Aorta (tissue), 5 donors: ENCODE data around the gene TXNL4B. TPM values are rescaled to one million over a fixed set of nuclear protein-coding genes. Genes with fewer than 3 reads are reported as not detected.

Experiments
- ATAC-seq: fragments of 200-7000 bp; cut with Tn5 transposase; one replicate; pipeline ENCODE4 v1.9.1; 2022; ENCODE audit warnings: moderate library complexity; ENCODE audit not compliant: low FRiP score
- DNase-seq, 2 donors: peaks; one replicate each; pipeline ENCODE4 v3.0.0-alpha.2; 2020
- H3K27ac ChIP-seq, 2 donors: one replicate each; pipeline ENCODE4 v1.5.1; 2013; ENCODE audit warnings: low read length in 2 of 2, mild to moderate bottlenecking in 2 of 2, moderate library complexity in 2 of 2, control low read depth in 1 of 2, inconsistent platforms in 1 of 2, low read depth in 1 of 2
- H3K27me3 ChIP-seq, 2 donors: one replicate each; pipeline ENCODE4 v1.6.1; 2013; ENCODE audit warnings: control low read depth in 1 of 2, low read length in 1 of 2, mild to moderate bottlenecking in 1 of 2, moderate library complexity in 1 of 2; ENCODE audit not compliant: insufficient read depth in 2 of 2, control insufficient read depth in 1 of 2
- H3K36me3 ChIP-seq, 2 donors: one replicate each; pipeline ENCODE4 v1.6.1; 2013; ENCODE audit warnings: control low read depth in 1 of 2, low read length in 1 of 2, mild to moderate bottlenecking in 1 of 2; ENCODE audit not compliant: insufficient read depth in 2 of 2, control insufficient read depth in 1 of 2
- H3K4me1 ChIP-seq, 2 donors: one replicate each; pipeline ENCODE4 v1.6.1; 2013; ENCODE audit warnings: low read length in 2 of 2, control low read depth in 1 of 2, mild to moderate bottlenecking in 1 of 2, moderate library complexity in 1 of 2; ENCODE audit not compliant: insufficient read depth in 2 of 2, control insufficient read depth in 1 of 2
- H3K4me3 ChIP-seq, 2 donors: one replicate each; pipeline ENCODE4 v1.5.1; 2013; ENCODE audit warnings: low read length in 2 of 2, control low read depth in 1 of 2, mild to moderate bottlenecking in 1 of 2
- H3K9me3 ChIP-seq: one replicate; pipeline ENCODE4 v1.6.1; 2013; ENCODE audit warnings: mild to moderate bottlenecking, low read length; ENCODE audit not compliant: control insufficient read depth
- WGBS, 2 donors: extraction: QIAGEN DNeasy Blood & Tissue Kit; methylation state at CpG; one replicate each; pipeline ENCODE4 v1.1.7; 2013; 5-methylcytosine and 5-hydroxymethylcytosine counted together
- intact Hi-C, 2 donors: fragments of 100-400 bp; cut with DNase I; formaldehyde crosslinking; loops; one replicate each; pipeline versions ENCODE4 v1.14.2 to v1.15.0; 2022
- polyA plus RNA-seq, 2 donors: library from polyadenylated mRNA; stranded (reverse); fragments of 200-250 nt; gene quantifications; one replicate each; pipeline ENCODE4 v1.2.3, GENCODE V29; 2013
- total RNA-seq, 2 donors: library from RNA; stranded (reverse); fragmentation: NEBNext Ultra II Directional; extraction: Animal tissue kit (Norgen Biotek cat#: 25700); gene quantifications; one replicate each; pipeline ENCODE4 v1.2.1, GENCODE V29; 2021
- donor health status: healthy with polysubstance abuse.
- donor health status: Bipolar disorder and iron deficiency.
- donor health status: DM: no; HTN: no; CAD: no.
- donor health status: DM: no; HTN: no; CAD: no.
- donor health status: DM: yes; HTN: yes; CAD: no.

Gene TXNL4B
- total and polyA plus RNA-seq, 4 donors = 7.3 to 11.8 (median 8.9) TPM

DNA sequence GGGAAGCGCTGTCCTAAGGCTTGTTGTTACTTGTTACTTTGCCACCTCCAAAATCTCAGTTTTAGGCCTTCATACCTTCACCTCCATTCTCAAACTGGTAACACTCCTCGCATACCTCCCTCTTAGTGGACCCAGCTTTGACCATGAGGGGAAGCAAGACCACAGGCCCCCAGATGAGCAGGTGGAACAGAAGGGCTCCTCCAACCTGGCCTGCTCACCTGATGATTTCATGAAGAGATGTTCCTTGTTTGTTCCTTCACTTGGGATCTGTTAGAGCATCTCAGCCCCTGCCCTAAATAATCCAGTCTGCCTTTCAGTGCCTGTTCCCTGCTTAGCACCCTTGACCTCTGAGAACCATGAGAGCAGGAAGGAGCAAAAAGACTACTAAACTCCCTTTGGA is 28.9 kb upstream of the TXNL4B start:
- Histone ChIP-seq H3K27me3 (no peaks in the 10 kb centered on the region), H3K4me1 (no peaks in the 10 kb centered on the region), H3K9me3 (no peaks in the 10 kb centered on the region), H3K27ac (no peak overlapping the region), H3K36me3 (no peaks in the 10 kb centered on the region), H3K4me3 (no peak overlapping the region)
- ATAC-seq (no peak), DNase-seq (no peak)
- whole genome bisulfite sequencing, 2 donors = 98% methylated on average over 2 of the region's 2 CpGs
- intact Hi-C loops = loop anchor here (5.0 to 10.0 kb wide), 2 partner anchors 342 to 345 kb away; no protein-coding TSS in a partner anchor

DNA sequence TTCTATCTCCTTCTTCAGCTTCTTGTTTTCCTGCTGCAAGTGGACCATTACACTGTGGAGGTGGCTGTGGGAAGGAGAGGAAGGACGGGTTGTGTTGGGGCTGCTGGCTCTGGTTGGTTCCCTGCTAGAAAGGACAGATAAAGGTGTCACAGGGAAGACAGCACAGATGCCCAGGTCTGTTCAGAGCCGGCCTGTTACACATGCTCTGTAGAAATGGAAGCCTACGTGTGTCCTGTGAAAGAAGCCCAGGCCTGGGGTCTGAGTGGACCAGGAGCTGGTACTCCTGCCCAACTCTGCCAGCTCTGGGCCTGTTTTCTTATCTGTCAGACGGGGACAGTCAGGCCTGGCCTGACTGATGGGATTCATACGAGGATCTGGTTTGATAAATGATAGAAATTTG is 26.6 kb upstream of the TXNL4B start:
- intact Hi-C loops = loop anchor here (5.0 to 10.0 kb wide), 2 partner anchors 345 to 347 kb away; no protein-coding TSS in a partner anchor
- no peak overlapping the region for H3K4me3 ChIP-seq
- ATAC-seq (no peak), DNase-seq (no peak)
- H3K9me3 ChIP-seq = no peaks in the 10 kb centered on the region
- no peak overlapping the region for H3K27ac ChIP-seq
- 83 to 86% methylated on average over 5 of the region's 5 CpGs for WGBS, 2 donors
- no peaks in the 10 kb centered on the region for H3K27me3 ChIP-seq
- no peaks in the 10 kb centered on the region for H3K36me3 ChIP-seq
- no peaks in the 10 kb centered on the region for H3K4me1 ChIP-seq

DNA sequence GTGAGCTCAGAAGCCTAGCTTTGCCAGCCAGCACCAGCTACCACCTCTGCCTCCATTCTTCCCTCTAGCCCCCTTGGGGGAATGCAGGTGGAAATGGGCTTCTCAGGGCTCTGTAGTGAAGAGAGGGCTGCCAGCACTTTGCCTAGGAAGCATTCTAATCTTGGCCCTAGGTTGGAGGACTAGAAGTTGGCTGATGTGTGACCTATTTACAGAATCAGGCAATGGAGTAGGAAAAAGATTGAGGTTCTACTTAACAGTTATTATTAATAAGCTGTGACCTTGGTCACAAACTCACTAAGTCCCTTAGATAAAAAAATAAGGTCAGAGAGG is 20.2 kb upstream of the TXNL4B start:
- ATAC-seq (no peak), DNase-seq (no peak)
- no peaks in the 10 kb centered on the region for H3K27me3 ChIP-seq
- H3K4me1 ChIP-seq = no peaks in the 10 kb centered on the region
- H3K36me3 ChIP-seq = peaks cover 7 to 19% of the 10 kb centered on the region in 2 donors
- intact Hi-C loops = no loop called here
- H3K4me3 ChIP-seq = no peak overlapping the region
- no peaks in the 10 kb centered on the region for H3K9me3 ChIP-seq
- H3K27ac ChIP-seq = no peak overlapping the region

DNA sequence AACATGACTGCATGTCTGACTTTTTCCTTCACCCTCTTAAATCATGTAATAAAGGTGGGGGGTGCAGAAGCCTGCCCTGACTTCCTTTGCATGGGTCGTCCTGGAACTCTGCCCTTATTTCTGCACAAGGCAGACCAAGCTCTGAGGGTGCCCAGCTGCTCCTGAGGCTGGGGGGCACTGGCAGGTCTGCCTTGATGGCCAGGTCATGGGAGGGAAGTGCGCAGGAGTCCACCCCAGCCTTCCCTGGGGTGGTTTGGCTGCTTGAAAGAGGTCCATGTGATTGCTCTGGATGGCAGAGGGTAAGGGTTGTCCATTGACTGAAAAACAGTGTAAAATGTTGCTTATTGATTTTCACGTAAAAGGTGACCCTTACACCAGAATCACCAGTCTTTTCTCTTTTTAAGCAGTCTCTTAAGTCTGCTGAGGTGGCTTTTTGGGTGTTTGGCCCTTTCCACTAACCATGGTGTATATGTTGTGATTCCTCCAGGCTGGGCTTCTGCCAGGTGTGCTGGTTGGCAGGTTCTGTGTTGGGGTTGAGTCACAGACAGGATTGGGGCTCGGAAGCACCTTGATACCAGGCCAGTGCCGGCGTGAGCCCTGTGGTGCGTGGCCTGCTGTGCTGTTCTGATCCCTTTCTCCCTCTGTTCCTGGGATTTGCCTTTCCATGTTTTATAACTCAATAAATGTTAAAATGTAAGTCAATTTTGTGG is 19.6 kb upstream of the TXNL4B start:
- Histone ChIP-seq H3K36me3 (peaks cover 7 to 22% of the 10 kb centered on the region in 2 donors), H3K4me3 (no peak overlapping the region), H3K4me1 (no peaks in the 10 kb centered on the region), H3K27ac (no peak overlapping the region), H3K27me3 (no peaks in the 10 kb centered on the region), H3K9me3 (no peaks in the 10 kb centered on the region)
- DNase-seq (no peak), ATAC-seq (no peak)
- intact Hi-C loops = no loop called here
- WGBS, 2 donors = 72 to 77% methylated on average over 7 of the region's 7 CpGs

DNA sequence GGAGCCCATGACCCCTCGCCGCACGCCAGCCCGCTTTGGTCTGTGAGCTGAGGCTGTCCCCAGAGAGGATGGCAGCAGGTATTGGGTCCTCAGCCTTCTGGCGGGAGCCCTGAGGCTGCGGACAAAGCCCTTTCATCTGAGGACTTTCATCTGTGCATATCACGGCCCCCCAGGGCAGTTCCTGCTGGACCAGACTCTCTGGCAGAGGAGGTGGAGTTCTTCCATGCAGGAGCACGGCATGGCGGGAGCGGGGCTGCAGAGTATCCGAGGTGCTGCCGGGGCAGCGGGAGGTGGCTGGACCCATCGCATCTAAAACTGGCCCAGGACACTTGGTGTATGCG is 19.0 kb upstream of the TXNL4B start:
- H3K27ac ChIP-seq = no peak overlapping the region
- no peaks in the 10 kb centered on the region for H3K4me1 ChIP-seq
- DNase-seq (no peak), ATAC-seq (no peak)
- 92 to 96% methylated on average over 15 of the region's 15 CpGs for WGBS, 2 donors
- no peaks in the 10 kb centered on the region for H3K9me3 ChIP-seq
- intact Hi-C loops = no loop called here
- H3K27me3 ChIP-seq = no peaks in the 10 kb centered on the region
- H3K4me3 ChIP-seq = no peak overlapping the region
- H3K36me3 ChIP-seq = peaks cover 7 to 22% of the 10 kb centered on the region in 2 donors

DNA sequence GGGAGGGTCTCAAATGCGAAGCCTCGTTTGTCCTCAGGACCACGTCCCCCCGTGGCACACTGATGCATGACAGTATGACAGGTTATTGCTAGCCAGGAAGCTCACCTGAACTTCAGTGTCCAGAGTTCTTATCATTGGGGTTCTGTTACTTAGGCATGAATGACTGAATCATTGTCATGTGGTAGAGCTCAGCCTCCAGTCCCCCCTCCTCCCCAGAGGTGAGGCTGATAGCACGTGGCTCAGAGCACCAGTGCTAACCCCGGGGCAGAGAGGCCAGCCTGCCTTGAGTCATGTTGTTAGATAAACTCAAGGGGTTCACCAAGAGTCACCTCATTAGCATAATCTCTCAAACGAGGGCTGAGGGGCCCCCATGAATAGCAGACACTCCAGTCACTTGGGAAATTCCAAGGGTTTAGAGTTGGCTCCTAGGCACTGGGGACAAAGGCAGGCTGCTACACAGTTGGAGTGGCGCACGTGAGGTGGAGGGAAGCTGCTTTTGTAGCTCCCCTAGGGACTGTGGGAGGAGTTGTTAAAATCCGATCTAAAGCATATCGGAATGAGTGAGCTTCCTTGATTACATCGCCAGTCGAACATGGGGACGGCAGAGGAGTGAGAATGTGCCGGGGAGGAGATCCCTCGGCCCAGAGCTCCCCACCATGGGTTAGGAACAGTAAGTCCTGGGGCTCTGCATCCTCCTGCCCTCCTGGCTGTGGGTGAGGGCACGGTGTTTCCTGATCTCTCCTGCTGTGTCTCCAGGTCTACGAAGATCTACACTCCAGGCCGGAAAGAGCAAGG is 18.4 kb upstream of the TXNL4B start:
- H3K36me3 ChIP-seq = peaks cover 7 to 25% of the 10 kb centered on the region in 2 donors
- no peak for DNase-seq
- H3K4me3 ChIP-seq = no peak overlapping the region
- intact Hi-C loops = no loop called here
- no peaks in the 10 kb centered on the region for H3K9me3 ChIP-seq
- ATAC-seq = no peak
- no peaks in the 10 kb centered on the region for H3K4me1 ChIP-seq
- H3K27me3 ChIP-seq = no peaks in the 10 kb centered on the region
- whole genome bisulfite sequencing, 2 donors = 82 to 84% methylated on average over 19 of the region's 19 CpGs
- H3K27ac ChIP-seq = no peak overlapping the region

DNA sequence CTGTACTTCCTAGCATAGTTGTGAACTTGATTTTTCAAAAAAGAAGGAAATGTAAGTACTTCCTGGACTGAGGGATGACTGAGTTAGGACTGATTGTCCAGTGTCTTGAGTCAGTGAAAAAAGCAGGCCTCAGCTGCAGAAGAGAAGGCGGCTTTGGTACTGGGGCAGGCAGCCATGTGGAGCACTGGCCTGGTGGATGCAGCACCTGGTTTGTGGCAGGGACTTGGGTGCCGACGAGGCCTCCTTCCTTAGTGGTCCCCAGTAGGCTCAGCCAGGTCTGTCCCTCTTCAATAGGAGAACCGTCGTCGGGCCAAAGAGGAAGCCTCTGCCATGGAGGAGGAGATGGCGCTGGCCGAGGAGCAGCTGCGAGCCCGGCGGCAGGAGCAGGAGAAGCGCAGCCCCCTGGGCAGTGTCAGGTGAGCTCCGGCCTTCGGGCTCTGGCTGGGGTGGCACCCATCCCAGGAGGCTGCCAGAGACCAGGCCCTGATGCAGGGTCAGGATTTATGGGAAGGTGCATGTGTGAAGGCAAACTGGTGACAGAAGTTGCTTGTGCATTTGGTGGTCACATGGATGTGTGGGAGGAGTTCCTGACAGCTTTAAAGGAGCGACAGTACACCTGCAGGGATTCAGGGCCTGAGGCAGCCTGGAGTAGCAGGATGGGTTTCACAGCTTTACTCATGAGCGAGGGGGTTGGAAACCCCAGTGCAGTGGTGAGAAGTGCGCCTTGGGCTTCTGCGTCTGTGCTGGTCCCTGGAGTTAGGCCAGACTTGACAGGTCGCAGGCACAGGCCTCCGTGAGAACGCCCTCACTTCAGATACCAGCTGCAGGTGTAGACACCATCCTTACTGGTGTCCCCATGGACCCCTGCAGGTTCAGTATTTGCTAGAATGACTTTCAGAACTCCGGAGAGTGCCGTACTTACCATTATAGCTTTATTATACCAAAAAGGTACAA is 17.5 kb upstream of the TXNL4B start:
- no peak overlapping the region for H3K4me3 ChIP-seq
- peaks cover 7 to 25% of the 10 kb centered on the region in 2 donors for H3K36me3 ChIP-seq
- no peak for ATAC-seq
- intact Hi-C loops = no loop called here
- no peaks in the 10 kb centered on the region for H3K4me1 ChIP-seq
- no peak for DNase-seq
- no peaks in the 10 kb centered on the region for H3K27me3 ChIP-seq
- WGBS, 2 donors = 94 to 95% methylated on average over 23 of the region's 23 CpGs
- no peaks in the 10 kb centered on the region for H3K9me3 ChIP-seq
- no peak overlapping the region for H3K27ac ChIP-seq

DNA sequence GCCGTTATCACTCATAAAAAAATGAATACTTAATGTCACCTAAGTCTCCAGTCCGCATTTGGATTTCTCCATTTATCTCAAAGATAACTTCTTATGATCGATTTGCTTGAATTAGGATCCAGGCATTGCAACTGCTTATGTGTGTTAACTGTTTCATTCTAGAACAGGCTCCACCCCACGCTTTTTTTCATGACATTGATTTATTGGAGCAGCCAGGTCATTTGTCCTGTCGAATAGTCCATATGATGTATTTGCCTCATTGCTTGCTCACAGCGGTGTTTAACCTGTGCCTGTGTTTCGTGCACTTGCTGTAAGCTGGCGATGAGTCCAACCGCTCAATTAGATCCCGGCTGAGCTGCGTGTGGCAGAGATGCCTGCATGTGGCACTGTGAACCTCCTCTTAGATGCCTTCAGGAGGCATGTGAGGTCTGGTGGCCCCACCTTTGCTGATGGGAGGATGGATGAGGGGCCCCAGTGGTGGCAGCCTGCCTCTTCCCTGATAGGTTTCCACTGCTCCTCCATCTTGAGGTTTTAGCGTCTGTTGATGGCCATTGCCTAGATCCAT is 16.6 kb upstream of the TXNL4B start:
- Histone ChIP-seq H3K4me1 (no peaks in the 10 kb centered on the region), H3K4me3 (no peak overlapping the region), H3K27ac (no peak overlapping the region), H3K36me3 (peaks cover 7 to 29% of the 10 kb centered on the region in 2 donors), H3K27me3 (no peaks in the 10 kb centered on the region), H3K9me3 (no peaks in the 10 kb centered on the region)
- no peak for DNase-seq
- no peak for ATAC-seq
- intact Hi-C loops = no loop called here
- 78 to 79% methylated on average over 12 of the region's 12 CpGs for WGBS, 2 donors
